Stimulated activated CD4-positive, alpha-beta T cell treated with anti-CD3 and anti-CD28 coated beads, Interleukin-4, amount 100 ng/mL, for 48 hours (primary cell): ENCODE measurements around the gene SHD.
A peak's percentile ranks its signal among the peaks of the same experiment; 100 is the strongest.
"Not testable (repeated sequence)": the region's sequence is repeated elsewhere in the genome, so short reads cannot be mapped to it uniquely, and the experiment has no call there.

ENCODE experiments used
- DNase-seq, 2 donors: peaks; one replicate each; pipeline ENCODE4 v3.0.0-alpha.2; 2020; ENCODE audit warnings: low read depth in 2 of 2

Gene SHD

DNA sequence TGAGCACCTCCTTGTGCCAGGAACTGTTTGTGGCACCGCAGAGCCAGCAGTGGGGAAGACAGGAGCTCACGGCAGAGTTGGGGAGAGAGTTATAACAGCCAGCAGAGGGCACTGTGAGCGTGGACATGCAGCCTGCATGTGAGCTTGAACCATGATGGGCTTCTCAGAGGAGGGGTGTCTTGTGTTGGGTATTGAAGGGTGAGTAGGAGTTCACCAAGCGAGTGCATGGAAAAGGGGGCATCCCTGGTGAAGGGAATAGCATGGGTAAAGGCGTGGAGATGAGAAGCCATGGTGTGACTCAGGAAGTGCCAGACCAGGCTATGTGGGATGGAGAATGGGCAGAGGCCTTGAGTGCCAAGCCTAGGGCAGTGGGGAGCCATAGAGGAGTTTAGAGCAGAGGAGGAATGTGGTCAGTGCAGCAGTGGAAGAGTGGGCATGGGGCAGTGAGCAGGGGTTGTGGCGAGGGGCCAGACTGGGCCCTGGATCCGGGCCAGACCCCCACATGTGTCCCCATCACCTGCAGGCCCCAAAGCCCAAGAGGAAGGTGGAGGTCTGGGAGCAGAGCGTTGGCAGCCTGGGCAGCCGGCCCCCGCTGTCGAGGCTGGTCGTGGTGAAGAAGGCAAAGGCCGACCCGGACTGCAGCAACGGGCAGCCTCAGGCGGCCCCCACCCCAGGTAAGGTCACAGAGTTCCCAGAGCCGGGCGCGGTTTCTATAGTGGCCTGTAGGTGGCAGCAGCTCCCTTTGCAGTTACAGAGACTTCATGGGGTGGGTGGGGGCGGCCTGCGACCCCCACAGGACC is 11.8 kb upstream of the SHD start:
- DNase-seq: peak; percentile 50 to 57

DNA sequence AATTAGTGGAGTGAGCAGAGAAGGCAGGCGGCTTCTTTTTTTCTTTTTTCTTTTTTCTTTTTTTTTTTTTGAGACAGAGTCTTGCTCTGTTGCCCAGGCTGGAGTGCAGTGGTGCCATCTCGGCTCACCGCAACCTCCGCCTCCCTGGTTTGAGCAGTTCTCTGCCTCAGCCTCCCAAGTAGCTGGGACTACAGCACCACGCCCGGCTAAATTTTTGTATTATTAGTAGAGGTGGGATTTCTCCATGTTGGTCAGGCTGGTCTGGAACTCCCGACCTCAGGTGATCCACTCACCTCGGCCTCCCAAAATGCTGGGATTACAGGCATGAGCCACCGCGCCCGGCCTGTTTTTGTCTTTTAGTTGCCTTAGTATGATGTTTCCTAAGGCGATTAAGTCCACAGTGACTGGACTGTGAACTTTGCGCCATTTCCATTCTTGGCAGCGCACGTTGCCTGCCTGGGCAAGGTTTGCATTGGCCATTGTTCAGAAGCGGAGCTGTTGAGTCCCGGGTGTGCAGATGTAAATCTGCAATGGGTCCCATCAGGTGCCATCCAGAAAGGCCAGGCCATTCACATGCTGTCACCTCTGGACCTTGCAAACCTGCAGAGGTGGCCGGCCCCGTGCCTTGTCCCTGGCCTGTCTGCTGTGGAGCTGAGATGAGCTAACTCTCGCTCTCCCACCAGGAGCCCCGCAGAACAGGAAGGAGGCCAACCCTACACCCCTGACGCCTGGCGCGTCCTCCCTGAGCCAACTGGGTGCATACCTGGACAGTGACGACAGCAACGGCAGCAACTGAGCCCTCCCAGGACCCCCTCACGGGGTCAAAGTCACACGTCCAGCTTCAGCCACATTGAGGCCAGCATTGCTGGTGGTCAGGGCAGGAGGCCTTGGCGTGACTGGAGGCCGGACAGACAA is 10.9 kb upstream of the SHD start:
- DNase-seq: no peak

DNA sequence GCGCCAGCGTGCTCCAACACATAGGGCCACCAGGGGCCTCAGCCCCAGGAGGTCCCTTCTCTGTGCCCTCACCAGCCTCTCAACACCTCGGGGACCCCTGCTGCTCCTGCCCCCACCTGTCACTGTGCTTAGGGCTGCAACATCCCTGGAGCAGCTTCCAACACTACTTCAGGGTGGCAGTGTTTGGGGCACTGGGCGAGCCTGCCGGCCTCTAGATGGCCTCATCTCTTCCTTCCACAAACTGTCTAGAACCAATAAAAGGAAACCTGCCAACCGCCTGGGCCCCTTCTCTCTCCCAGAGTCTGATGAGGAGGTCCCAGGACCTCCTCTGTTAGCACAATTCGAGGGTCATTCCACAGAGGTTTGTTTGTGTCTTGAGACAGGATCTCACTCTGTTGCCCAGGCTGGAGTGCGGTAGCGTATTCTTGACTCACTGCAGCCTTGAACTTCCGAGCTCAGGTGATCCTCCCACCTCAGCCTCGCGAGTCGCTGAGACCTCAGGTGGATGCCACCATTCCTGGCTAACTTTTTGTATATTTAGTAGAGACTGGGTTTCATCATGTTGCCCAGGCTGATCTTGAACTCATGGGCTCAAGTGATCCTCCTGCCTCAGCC is 10.1 kb upstream of the SHD start:
- DNase-seq: no peak

DNA sequence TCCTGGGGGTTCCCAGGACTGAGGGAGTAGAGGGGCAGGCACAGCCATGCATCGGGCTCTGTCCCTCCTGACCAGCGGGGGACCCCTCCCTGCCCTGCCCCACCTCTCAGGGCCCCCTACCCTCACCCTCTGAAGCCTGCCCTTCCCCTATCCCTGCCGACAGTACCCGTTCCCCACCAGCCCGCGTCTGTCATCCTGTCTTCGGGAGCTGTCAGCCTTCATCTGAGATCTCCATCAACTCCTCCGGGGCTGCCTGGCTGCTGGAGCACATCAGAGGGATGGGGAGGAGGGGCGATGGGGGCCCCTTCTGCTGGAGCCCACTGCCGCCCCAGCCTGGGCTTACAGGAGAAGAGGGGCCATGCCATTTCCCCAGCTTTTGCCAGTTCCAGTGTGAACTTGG is 6.2 kb upstream of the SHD start:
- DNase-seq: no peak

DNA sequence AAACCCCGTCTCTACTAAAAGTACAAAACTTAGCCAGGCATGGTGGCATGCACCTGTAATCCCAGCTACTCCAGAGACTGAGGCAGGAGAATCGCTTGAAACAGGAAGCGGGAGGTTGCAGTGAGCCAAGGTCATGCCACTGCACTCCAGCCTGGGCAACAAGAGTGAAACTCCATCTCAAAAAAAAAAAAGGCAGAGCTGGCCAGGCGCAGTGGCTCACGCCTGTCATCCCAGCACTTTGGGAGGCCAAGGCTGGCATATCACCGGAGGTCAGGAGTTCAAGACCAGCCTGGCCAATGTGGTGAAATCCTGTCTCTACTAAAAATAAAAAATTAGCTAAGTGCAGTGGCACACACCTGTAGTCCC is 4.8 kb upstream of the SHD start:
- DNase-seq: not testable (repeated sequence)

DNA sequence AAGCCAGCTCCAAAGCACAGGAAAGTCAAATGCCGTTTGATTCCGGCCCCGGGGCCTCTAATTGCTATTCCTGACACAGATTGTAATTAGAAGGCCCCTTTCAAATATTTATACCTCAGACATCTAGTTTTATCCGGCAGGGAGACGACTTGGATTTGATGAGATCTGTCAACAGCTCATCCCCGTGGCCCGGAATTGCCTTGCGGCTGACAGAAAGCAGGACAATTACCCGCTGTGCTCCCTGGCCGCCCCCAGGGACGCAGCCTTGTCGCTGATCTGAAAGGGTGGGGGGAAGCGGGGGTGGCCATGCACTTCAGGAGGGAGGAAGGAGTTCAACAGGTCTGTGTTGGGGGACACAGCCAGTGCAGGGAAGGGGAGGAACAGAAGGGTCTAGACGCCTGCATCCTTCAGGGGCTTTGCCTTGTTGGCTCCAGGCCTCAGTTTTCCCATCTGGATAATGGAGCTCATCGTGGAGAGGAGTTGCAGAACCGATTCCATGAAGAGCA is 1.8 kb upstream of the SHD start:
- no peak for DNase-seq

DNA sequence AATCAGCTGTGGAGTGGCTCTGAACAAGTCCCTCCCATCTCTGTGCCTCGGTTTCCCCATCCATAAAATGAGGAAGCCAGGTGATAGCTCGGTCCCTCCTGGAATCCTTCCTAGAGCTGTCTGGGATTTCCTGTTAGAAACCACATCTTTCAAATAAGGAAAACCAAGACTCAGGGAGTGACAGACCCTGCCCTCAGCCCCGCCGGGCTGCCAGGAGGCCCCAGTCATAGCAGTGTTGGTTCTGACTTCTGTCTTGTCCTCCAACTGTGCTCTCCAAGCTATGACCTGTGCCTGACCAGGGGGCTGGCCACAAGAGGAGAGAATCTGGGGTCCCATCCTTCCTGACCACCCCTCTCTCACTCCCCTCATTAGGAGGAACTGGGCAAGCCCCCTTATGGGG is 1.1 kb upstream of the SHD start:
- no peak for DNase-seq

DNA sequence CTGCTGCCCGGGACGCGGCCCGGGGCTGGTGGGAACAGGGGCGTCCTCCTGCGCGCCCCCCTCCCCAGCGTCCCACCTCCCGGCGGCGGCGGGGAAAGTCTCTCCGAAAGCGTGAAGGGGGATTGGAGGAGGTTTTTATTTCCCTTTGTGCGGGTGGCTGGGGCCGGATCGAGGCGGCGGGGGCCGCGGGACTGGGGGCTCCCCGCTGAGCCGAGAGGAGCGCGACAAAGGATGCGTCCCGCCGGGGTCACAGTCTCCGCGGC is 132 bp downstream of the SHD start:
- no peak for DNase-seq

DNA sequence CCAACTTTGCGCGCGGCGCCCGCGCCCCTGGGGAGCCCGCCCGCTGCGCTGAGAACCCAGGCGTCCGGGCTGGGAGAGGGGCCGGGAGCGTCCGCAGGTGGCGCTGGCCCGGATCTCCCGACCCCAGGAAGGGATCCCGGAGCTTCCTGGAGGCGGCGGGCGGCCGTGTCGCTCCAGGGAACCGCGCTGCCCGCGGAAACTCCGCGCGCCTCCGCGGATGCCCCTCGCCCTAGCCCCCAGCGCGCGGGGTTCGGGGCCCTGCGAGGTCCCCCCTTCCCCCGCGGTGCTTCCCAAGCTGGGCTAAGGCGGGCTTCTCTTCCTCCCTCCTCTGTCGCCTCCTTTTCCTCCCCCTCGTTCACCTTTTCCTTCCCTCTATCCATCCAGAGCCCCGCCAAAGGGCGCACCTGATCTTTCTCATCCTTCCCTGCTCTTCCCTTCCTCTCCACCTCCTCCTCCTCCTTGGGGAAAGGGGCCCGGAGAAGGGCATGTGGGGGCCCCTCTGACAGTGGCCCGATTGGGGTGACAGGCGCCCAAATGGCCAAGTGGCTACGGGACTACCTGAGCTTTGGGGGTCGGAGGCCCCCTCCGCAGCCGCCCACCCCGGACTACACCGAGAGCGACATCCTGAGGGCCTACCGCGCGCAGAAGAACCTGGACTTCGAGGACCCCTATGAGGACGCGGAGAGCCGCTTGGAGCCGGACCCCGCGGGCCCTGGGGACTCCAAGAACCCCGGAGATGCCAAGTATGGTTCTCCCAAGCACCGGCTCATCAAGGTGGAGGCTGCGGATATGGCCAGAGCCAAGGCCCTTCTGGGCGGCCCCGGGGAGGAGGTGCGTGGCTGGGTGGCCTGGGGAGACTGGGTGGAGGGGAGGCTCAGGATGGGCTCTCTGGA is 710 bp downstream of the SHD start:
- DNase-seq: no peak

DNA sequence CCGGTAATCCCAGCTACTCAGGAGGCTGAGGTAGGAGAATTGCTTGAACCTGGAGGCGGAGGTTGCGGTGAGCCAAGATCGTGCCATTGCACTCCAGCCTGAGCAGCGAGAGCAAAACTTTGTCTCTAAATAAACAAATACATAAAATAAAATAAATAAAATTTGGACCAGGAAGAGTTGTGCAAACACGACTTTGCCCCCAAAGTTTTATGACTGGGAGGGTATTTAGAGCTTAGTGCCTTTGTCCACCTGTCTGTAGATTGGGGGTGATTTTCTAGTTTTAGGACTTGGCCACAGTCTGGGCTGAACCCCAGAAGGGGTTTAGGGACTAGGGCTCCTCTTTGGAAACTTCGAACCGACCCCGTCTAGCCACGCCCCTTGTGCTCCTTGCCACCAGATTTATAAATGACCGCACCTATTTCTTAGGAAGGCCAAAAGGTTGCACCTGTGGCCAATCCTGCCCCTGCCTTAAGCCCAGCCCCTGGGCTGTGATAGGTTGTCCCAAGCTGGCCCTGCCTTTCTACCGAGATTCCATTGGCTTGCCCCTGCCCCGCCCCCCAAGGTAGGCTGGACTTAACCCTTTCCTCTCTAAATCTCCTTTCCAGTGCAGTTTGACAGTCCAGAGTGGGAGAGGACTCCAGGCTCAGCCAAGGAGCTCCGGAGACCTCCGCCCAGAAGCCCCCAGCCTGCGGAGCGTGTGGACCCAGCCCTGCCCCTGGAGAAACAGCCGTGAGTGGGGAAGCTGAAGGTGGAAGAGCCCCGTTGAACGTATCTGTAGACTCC is 5.3 kb downstream of the SHD start:
- no peak for DNase-seq

DNA sequence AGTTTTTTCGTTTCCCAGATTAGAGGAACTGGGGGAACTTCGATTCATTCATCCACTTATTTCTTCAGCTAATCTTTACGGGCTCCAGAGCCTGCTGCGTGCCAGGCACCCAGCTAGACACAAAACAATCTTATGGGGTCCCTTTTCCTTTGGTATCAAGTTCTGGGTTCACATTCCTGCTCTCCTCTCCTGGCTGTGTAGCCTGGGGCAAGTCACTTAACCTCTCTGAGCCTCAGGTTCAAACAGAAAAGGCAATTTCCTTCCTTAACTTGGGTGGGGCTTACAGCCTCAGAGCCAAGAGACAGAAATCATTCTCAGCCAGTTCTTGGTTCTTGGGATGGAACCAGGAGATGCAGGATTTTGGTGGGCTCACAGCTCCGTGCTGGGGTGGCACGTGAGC is 5.9 kb downstream of the SHD start:
- no peak for DNase-seq

DNA sequence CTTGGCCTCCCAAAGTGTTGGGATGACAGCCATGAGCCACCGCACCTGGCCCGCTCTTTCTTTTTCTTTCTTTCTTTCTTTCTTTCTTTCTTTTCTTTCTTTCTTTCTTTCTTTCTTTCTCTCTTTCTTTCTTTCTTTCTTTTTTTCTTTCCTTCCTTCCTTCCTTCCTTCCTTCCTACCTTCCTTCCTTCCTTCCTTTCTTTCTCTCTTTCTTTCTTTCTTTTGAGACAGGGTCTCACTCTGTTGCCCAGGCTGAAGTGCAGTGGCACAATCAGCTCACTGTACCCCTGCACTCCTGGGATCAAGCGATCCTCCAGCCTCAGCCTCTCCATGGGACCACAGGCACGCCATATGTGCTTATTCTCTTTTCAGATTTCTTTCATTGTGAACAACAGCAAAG is 7.1 kb downstream of the SHD start:
- not testable (repeated sequence) for DNase-seq

DNA sequence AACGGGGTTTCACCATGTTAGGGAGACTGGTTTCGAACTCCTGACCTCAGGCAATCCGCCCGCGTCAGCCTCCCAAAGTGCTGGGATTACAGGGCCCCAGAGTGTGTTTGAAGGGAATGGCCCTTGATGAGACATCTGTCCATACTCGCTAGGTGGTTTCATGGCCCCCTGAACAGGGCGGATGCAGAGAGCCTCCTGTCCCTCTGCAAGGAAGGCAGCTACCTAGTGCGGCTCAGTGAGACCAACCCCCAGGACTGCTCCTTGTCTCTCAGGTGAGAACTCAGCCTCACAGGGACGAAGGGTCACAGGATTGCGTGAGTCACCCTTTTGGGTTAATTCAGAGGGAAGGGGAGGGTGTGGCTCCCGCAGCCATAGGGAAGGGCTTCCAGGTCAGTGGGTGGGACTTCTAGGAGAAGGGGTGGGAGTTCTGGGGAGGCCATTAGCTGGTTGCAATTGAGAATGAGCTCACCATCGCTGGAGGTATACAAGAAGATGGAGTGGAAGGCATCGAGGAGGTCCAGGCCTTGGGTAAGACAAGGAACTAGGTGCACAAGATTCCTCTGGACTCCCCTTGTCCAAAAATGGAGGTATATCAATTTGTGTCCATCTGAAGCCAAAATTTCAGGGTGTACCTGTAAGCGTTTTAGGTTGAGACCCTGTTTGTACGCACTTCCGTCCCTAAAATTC is 9.2 kb downstream of the SHD start:
- DNase-seq: no peak

DNA sequence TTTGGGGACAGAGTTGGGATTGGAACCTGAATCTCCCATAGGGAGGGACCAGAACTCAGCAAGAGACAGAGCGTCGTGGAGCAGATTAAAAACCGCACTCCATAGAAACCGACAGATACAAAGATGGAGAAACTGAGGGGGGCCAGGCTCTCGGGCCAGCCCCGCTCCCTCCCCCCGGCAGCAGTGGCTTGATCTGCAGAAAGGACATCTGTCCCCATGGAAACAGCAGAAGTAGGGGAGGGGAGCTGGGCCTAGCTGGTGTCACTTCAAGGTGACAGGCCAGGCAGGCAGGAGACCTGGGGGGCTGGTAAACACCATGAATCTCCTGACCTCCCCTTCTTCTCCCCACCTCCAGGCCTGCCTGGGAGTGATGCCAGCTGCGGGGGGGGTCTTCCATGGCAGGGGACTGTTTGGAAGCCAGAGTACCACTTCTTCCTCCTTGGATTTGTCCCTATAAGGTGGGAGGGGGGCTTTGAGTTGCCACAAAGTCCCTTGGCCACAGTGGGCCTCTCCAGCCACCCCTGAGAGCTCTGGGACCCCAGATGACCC is 12.2 kb downstream of the SHD start:
- DNase-seq: no peak

DNA sequence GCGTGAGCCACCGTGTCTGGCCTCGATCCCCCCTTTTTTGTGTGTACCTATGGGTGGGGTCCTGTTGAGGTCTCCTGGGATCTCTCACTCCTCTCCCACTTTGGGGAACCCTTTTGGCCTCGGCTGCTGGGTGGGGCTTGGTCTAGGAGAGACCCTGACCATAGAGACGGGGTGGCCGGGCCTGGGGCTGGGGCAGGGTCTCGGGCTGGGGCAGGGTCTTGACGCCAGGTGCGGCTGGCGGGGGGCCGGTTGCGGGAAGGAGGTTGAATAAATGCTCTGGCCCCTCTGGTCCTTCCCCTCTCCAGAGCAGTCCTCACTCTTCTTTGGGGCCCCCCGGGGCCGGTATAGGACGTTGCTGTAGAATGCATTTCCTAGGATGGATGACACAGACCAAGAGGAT is 13.4 kb downstream of the SHD start:
- no peak for DNase-seq

DNA sequence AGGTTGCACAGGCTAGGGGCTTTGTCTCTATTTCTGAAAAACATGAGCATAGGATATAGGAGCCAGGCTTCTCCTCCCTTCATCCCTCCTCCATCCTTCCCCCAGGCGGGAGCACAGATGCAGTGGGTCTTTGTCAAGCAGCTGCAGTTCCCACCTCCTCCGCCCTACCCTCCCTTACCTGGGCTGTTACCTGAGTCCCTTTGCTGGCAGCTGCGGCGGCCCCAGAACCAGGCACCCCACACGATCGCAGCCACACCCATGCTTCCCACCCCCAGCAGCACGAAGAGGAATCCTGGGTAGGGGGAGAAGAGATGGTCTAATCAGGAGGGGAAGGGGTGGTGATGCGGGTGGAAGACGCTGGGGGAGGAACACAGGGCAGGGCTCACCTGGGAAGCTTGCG is 15.3 kb downstream of the SHD start:
- no peak for DNase-seq

DNA sequence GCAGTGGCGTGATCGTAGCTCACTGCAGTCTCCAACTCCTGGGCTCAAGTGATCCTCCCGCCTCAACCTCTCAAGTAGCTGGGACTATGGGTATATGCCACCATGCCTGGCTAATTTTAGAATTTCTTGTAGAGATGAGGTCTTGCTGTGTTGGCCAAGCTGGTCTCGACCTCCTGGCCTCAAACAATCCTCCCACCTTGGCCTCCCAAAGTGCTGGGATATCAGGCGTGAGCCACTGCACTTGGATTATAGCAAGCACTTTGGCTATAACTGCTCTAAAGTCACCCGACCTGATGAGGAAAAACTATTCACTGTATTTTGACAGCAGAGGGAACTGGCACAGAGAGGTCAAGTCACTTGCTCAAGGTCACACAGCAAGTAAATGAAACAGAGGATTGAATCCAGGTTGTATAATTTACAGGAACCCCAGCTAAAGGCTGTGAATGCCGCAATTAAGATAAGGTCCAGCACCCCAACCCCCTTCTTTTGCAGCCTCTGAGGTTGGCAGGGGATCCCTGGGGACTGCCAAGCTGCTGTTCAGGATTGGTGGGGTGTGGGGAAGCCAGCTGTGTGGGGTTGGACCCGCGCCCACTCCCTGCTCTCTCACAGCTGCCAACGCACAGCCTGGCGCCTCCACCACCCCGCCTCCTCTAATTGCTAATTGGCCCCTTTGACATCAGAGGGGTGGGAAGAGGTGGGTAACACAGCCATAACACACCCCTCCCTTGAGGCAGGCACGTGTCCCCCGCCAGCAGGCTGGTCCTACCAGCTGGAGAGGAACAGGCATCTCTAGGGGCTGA is 17.1 kb downstream of the SHD start:
- no peak for DNase-seq

DNA sequence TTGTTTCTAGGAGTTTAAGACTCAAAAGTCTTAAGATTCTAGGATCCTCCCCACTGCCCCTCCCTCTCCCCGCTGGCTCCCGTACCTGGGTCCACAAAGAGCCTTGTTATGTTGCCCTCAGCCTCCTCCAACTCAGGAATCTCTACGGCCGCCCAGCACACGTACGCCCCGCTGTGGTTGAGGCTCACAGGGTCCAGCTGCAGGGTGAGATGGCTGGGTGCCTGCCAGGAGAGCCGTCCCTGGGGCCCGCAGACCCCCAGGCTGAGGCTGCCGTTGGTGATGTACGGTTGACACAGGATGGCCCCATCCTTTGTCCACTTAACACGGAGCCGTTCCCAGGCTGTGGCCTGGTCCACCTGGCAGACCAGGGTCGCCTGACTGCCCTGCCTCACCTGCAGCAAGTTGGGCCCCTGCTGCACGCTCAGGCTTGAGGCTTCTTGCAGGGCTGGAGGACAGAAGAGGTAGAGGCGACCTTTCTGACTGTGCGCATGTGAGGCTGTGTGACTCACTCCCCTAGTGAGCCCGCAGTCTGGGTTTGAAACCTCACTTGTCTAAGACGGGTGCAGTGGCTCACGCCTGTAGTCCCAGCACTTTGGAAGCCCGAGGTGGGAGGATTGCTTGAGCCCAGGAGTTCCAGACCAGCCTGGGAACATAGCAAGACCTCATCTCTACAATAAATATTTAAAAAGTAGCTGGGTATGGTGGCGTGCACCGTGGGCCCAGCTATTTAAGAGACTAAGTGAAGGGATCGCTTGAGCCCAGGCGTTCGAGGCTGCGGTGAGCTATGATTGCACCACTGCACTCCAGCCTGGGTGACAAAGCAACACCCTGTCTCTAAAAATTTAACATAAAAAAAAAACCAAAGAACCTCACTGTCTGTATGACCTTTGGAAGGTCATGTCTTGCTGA is 19.1 kb downstream of the SHD start:
- DNase-seq: no peak
